IPS-11a (cell line): ENCODE measurements around the gene CELF3.
"Not testable (repeated sequence)": the region's sequence is repeated elsewhere in the genome, so short reads cannot be mapped to it uniquely, and the experiment has no call there.

Experiments used
- H3K4me3 ChIP-seq: one replicate; pipeline ENCODE4 v1.5.1; 2013; ENCODE audit warnings: low read depth, low read length, control low read depth

CELF3 gene

GRCh38 chr1:151704246-151704645 lies 12.4 kb downstream of the CELF3 start:
- H3K4me3 ChIP-seq = no peak overlapping the region

GRCh38 chr1:151703813-151704212 lies 12.8 kb downstream of the CELF3 start:
- H3K4me3 ChIP-seq = no peak overlapping the region

- no peak overlapping the region for H3K4me3 ChIP-seq
These were observed 13.7 kb downstream of the CELF3 start for GRCh38 chr1:151702936-151703335.

GRCh38 chr1:151701515-151701914 lies 15.1 kb downstream of the CELF3 start:
- H3K4me3 ChIP-seq = no peak overlapping the region

- no peak overlapping the region for H3K4me3 ChIP-seq
These were observed 23.4 kb downstream of the CELF3 start for GRCh38 chr1:151693057-151693651.

- H3K4me3 ChIP-seq = no peak overlapping the region
These were observed 24.4 kb downstream of the CELF3 start for GRCh38 chr1:151692226-151692625.

GRCh38 chr1:151689494-151689893 lies 27.1 kb downstream of the CELF3 start:
- H3K4me3 ChIP-seq = no peak overlapping the region

GRCh38 chr1:151686561-151686960 lies 30.0 kb downstream of the CELF3 start:
- H3K4me3 ChIP-seq = no peak overlapping the region

GRCh38 chr1:151684128-151684527 lies 32.5 kb downstream of the CELF3 start:
- no peak overlapping the region for H3K4me3 ChIP-seq

GRCh38 chr1:151682901-151683300 lies 33.7 kb downstream of the CELF3 start:
- H3K4me3 ChIP-seq = not testable (repeated sequence)

- H3K4me3 ChIP-seq = no peak overlapping the region
These were observed 34.7 kb downstream of the CELF3 start for GRCh38 chr1:151681923-151682322.

GRCh38 chr1:151680826-151681225 lies 35.8 kb downstream of the CELF3 start:
- no peak overlapping the region for H3K4me3 ChIP-seq

GRCh38 chr1:151680391-151680790 lies 36.2 kb downstream of the CELF3 start:
- no peak overlapping the region for H3K4me3 ChIP-seq

- no peak overlapping the region for H3K4me3 ChIP-seq
These were observed 43.2 kb downstream of the CELF3 start for GRCh38 chr1:151673407-151673806.

- not testable (repeated sequence) for H3K4me3 ChIP-seq
These were observed 46.4 kb downstream of the CELF3 start for GRCh38 chr1:151670036-151670675.

GRCh38 chr1:151668090-151668489 lies 48.5 kb downstream of the CELF3 start:
- H3K4me3 ChIP-seq = no peak overlapping the region

GRCh38 chr1:151661751-151662150 lies 54.9 kb downstream of the CELF3 start:
- H3K4me3 ChIP-seq = no peak overlapping the region

GRCh38 chr1:151655371-151655770 lies 61.2 kb downstream of the CELF3 start:
- no peak overlapping the region for H3K4me3 ChIP-seq

- no peak overlapping the region for H3K4me3 ChIP-seq
These were observed 63.2 kb downstream of the CELF3 start for GRCh38 chr1:151653397-151653796.
